ENCODE measurements around the gene CMBL.
A peak's percentile ranks its signal among the peaks of the same experiment; 100 is the strongest.

The CMBL gene

DNA sequence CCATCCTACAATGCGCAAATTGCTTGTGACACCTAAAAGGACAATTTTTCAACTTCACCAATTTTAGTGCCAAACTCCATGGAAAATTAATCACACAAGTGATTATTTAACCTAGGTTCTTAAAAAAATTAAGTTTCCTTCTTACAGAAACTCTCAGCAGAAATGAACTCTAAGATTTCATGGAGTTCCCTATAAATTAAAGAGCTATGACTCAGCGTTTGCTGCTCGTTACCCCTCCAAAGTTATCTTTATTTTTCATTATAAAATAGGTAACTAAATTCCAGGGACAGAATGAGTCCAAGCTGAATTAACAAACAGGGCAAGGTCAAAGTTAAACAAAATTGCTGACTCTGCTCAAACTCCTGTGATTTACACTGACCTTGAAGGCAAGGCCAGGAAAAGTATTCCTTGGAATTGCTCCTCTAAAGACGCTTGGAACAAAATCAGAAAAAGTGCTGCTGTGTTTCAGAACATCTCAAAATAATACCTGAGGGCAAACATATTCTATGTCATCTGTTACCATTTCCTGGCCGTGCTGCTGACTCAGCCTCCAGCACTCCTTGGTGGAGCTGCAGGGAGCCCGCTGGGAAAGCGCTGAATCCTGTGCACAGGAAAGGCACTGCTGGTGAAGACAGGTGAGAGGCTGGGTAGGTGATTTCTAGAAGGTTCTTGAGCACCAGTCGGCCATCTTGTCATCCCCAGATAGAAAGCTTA, 2.5 kb upstream of the CMBL start:
- no peak for TF ChIP-seq TCF12 (IDR thresholded peaks at IDR 0.05; ENCODE audit: low read depth)
- no peak for TF ChIP-seq NFIC (IDR thresholded peaks at IDR 0.05)
- TF ChIP-seq EGR1 (IDR thresholded peaks at IDR 0.05), result no peak
- TF ChIP-seq FOXM1 (IDR thresholded peaks at IDR 0.05; ENCODE audit: borderline replicate concordance, low read depth), result no peak
- no peak for TF ChIP-seq CEBPB (IDR thresholded peaks at IDR 0.05)
- no peak for TF ChIP-seq TEAD4 (IDR thresholded peaks at IDR 0.05)
- TF ChIP-seq, protein P1, sequence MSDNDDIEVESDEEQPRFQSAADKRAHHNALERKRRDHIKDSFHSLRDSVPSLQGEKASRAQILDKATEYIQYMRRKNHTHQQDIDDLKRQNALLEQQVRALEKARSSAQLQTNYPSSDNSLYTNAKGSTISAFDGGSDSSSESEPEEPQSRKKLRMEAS (IDR thresholded peaks at IDR 0.05), result 0 out of 2 replicates have a peak, but pooled peaks have one; percentile 38

DNA sequence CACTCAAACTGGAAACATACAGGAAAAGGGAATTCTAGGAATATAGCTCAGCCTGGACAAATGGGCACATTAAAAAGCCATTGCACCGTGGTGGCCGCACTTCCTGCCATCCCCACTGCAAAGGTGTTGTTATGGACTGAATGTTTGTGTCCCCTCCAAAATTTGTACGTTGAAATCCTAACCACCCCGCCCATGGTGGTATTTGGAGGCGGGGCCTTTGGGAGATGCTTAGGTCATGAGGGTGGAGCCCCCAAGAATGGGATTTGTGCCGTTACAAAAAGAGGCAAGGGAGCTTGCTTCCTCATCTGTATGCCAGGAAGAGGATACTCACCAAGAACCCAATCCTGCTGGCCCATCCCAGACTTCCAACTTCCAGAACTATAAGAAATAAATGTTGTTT, 1.1 kb upstream of the CMBL start:
- no peak for TF ChIP-seq TCF12 (IDR thresholded peaks at IDR 0.05; ENCODE audit: low read depth)
- TF ChIP-seq EP300 (IDR thresholded peaks at IDR 0.05; ENCODE audit: borderline replicate concordance), result no peak
- no peak for TF ChIP-seq CEBPB (IDR thresholded peaks at IDR 0.05)
- TF ChIP-seq, protein P2, sequence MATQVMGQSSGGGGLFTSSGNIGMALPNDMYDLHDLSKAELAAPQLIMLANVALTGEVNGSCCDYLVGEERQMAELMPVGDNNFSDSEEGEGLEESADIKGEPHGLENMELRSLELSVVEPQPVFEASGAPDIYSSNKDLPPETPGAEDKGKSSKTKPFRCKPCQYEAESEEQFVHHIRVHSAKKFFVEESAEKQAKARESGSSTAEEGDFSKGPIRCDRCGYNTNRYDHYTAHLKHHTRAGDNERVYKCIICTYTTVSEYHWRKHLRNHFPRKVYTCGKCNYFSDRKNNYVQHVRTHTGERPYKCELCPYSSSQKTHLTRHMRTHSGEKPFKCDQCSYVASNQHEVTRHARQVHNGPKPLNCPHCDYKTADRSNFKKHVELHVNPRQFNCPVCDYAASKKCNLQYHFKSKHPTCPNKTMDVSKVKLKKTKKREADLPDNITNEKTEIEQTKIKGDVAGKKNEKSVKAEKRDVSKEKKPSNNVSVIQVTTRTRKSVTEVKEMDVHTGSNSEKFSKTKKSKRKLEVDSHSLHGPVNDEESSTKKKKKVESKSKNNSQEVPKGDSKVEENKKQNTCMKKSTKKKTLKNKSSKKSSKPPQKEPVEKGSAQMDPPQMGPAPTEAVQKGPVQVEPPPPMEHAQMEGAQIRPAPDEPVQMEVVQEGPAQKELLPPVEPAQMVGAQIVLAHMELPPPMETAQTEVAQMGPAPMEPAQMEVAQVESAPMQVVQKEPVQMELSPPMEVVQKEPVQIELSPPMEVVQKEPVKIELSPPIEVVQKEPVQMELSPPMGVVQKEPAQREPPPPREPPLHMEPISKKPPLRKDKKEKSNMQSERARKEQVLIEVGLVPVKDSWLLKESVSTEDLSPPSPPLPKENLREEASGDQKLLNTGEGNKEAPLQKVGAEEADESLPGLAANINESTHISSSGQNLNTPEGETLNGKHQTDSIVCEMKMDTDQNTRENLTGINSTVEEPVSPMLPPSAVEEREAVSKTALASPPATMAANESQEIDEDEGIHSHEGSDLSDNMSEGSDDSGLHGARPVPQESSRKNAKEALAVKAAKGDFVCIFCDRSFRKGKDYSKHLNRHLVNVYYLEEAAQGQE (IDR thresholded peaks at IDR 0.05; ENCODE audit: low read depth), result no peak
- TF ChIP-seq CREB1 (IDR thresholded peaks at IDR 0.05; ENCODE audit: low read depth), result no peak
- no peak for TF ChIP-seq NFIC (IDR thresholded peaks at IDR 0.05)
- TF ChIP-seq ZBTB7A (IDR thresholded peaks at IDR 0.05; ENCODE audit: low read depth), result no peak
- TF ChIP-seq RAD21 (IDR thresholded peaks at IDR 0.05; ENCODE audit: low read depth), result no peak

DNA sequence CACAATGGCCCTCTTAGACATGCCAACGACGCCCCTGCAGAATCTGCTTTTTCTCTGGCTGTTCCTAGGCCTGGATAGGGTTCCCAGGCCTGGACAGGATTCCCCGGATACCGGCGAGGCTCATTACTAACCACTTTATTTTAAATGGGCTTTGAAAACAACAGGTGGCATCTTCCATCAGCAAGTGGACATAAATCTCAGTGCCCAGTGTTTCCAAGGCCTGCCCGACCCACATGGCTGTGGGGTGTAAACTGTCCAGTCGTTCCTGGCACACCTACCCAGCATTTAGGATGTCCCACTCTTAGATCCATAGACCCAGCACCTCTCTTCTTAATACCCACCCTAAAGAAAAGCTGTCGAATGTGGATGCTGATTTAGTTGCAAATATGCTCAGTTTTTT, 896 bp downstream of the CMBL start:
- TF ChIP-seq TEAD4 (IDR thresholded peaks at IDR 0.05), result no peak
- no peak for TF ChIP-seq FOXM1 (IDR thresholded peaks at IDR 0.05; ENCODE audit: borderline replicate concordance, low read depth)
- TF ChIP-seq TCF12 (IDR thresholded peaks at IDR 0.05; ENCODE audit: low read depth), result no peak
- no peak for TF ChIP-seq CREB1 (IDR thresholded peaks at IDR 0.05; ENCODE audit: low read depth)
- TF ChIP-seq ZBTB7A (IDR thresholded peaks at IDR 0.05; ENCODE audit: low read depth), result no peak
- TF ChIP-seq, protein P1 (IDR thresholded peaks at IDR 0.05), result no peak
- TF ChIP-seq NFIC (IDR thresholded peaks at IDR 0.05), result no peak
- no peak for TF ChIP-seq CEBPB (IDR thresholded peaks at IDR 0.05)
- no peak for TF ChIP-seq EP300 (IDR thresholded peaks at IDR 0.05; ENCODE audit: borderline replicate concordance)
- no peak for TF ChIP-seq EGR1 (IDR thresholded peaks at IDR 0.05)
- TF ChIP-seq, protein P2 (IDR thresholded peaks at IDR 0.05; ENCODE audit: low read depth), result no peak
- TF ChIP-seq TAF1 (IDR thresholded peaks at IDR 0.05; ENCODE audit: low read depth), result no peak
- TF ChIP-seq, protein P3, sequence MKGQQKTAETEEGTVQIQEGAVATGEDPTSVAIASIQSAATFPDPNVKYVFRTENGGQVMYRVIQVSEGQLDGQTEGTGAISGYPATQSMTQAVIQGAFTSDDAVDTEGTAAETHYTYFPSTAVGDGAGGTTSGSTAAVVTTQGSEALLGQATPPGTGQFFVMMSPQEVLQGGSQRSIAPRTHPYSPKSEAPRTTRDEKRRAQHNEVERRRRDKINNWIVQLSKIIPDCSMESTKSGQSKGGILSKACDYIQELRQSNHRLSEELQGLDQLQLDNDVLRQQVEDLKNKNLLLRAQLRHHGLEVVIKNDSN (IDR thresholded peaks at IDR 0.05), result no peak
- no peak for TF ChIP-seq YY1 (IDR thresholded peaks at IDR 0.05; ENCODE audit: low read depth)
- TF ChIP-seq RAD21 (IDR thresholded peaks at IDR 0.05; ENCODE audit: low read depth), result no peak

DNA sequence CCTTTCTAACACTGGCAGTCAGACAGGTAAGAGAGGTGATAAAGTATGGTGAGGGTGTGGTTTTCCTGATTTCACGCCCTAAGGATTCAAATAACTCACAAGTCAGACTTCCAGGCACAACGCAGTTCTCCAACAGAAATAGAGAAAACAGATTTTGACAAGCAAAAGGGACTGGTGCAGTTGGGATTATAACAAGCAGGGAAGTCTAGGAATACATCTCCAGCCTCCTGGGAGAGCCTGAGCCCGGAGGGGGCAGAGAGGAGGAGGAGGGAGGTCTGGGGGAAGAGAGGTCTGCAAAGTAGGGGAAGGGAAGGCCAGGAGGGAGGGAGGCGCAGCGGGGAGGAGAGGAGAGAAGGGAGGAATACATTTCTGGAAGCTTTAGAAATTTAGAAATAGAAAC, 1.6 kb downstream of the CMBL start:
- TF ChIP-seq EP300 (IDR thresholded peaks at IDR 0.05; ENCODE audit: borderline replicate concordance) (no peak), FOXM1 (IDR thresholded peaks at IDR 0.05; ENCODE audit: borderline replicate concordance, low read depth) (no peak), TCF12 (IDR thresholded peaks at IDR 0.05; ENCODE audit: low read depth) (no peak), NFIC (IDR thresholded peaks at IDR 0.05) (no peak), ZBTB7A (IDR thresholded peaks at IDR 0.05; ENCODE audit: low read depth) (no peak), TAF1 (IDR thresholded peaks at IDR 0.05; ENCODE audit: low read depth) (no peak), TEAD4 (IDR thresholded peaks at IDR 0.05) (no peak), EGR1 (IDR thresholded peaks at IDR 0.05) (no peak)

DNA sequence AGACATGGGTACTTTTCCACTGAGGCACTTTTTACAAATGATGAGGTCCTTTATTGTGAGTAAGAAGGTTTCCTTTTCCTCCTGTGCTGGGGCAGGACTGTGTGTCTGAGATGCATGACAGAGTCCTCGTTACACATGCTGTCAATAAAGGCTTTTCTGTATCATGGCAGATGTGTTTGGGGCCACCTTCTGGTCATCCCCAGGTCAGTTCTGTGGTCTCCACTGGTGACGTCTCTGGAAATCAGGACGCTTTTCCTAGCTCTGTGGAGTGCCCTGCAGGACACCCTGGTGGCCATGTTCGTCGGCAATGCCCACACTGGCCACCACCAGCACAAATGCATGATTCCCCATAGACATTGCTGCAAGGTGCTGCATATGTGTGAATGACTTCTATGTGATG, 2.8 kb downstream of the CMBL start:
- TF ChIP-seq ZBTB7A (IDR thresholded peaks at IDR 0.05; ENCODE audit: low read depth) (no peak), RAD21 (IDR thresholded peaks at IDR 0.05; ENCODE audit: low read depth) (peak; percentile 11; the same call in 1 of the 2 replicates), TCF12 (IDR thresholded peaks at IDR 0.05; ENCODE audit: low read depth) (no peak)

DNA sequence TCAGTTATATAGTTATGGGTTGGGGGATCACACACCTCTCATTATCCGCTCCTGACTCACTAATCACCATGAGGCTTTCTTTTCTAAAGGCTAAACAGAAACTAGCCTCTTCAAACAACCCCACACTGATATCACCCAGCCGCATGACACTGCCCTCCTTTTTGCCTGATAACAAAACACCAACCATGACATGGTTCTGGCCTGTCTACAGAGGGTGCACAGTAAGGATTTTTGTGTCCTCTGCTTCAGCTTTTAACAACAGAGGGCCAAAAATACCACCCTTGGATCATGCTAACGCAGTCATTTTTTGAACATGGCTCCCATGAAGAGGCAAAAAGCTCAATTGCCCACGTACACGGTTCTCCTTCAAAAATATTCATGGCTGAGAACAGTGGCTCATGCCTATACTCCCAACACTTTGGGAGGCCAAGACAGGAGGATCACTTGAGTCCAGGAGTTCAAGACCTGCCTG, 4.0 kb downstream of the CMBL start:
- TF ChIP-seq, protein P1 (IDR thresholded peaks at IDR 0.05), result no peak
- TF ChIP-seq TEAD4 (IDR thresholded peaks at IDR 0.05) (no peak), EP300 (IDR thresholded peaks at IDR 0.05; ENCODE audit: borderline replicate concordance) (no peak), NFIC (IDR thresholded peaks at IDR 0.05) (no peak), YY1 (IDR thresholded peaks at IDR 0.05; ENCODE audit: low read depth) (no peak), CEBPB (IDR thresholded peaks at IDR 0.05) (no peak), RAD21 (IDR thresholded peaks at IDR 0.05; ENCODE audit: low read depth) (no peak), CREB1 (IDR thresholded peaks at IDR 0.05; ENCODE audit: low read depth) (no peak), EGR1 (IDR thresholded peaks at IDR 0.05) (no peak), ZBTB7A (IDR thresholded peaks at IDR 0.05; ENCODE audit: low read depth) (no peak), FOXM1 (IDR thresholded peaks at IDR 0.05; ENCODE audit: borderline replicate concordance, low read depth) (no peak), TAF1 (IDR thresholded peaks at IDR 0.05; ENCODE audit: low read depth) (no peak), TCF12 (IDR thresholded peaks at IDR 0.05; ENCODE audit: low read depth) (no peak)
- TF ChIP-seq, protein P3 (IDR thresholded peaks at IDR 0.05), result no peak
- TF ChIP-seq, protein P2 (IDR thresholded peaks at IDR 0.05; ENCODE audit: low read depth), result no peak
